ENCODE data around the gene OR2T35.

The OR2T35 gene

GRCh38 chr1:248589334-248589733, 55.7 kb downstream of the OR2T35 start:
- no peak overlapping the region for H3K27ac ChIP-seq (ENCODE audit: extremely low read depth, low read depth, low read length)
- H3K4me3 ChIP-seq (ENCODE audit: low read depth, low read length): no peak overlapping the region
- POLR2A ChIA-PET: no interaction called here
- CTCF ChIA-PET: no interaction called here
- no peaks in the 10 kb centered on the region for H3K4me1 ChIP-seq (ENCODE audit: control insufficient read depth, insufficient read depth, low read length)
- no peaks in the 10 kb centered on the region for H3K9me3 ChIP-seq (ENCODE audit: control insufficient read depth, insufficient read depth, low read depth, low read length)
- TF ChIP-seq ZSCAN30 (tag by site-specific recombination; IDR thresholded peaks at IDR 0.05): no peak
- TF ChIP-seq ZNF138 (tag by site-specific recombination; IDR thresholded peaks at IDR 0.05; ENCODE audit: borderline replicate concordance): no peak
- TF ChIP-seq ZNF792 (tag by site-specific recombination; IDR thresholded peaks at IDR 0.05): no peak
- no peak for TF ChIP-seq INSM2 (tag by site-specific recombination; IDR thresholded peaks at IDR 0.05)
- TF ChIP-seq ZSCAN4 (tag by site-specific recombination; IDR thresholded peaks at IDR 0.05): no peak
- TF ChIP-seq ZNF658 (tag by site-specific recombination; IDR thresholded peaks at IDR 0.05): no peak
- TF ChIP-seq ZNF548 (tag by site-specific recombination; IDR thresholded peaks at IDR 0.05): no peak
- TF ChIP-seq ZBTB1 (tag by site-specific recombination; IDR thresholded peaks at IDR 0.05): no peak
- TF ChIP-seq ZNF596 (tag by site-specific recombination; IDR thresholded peaks at IDR 0.05): no peak
- no peak for TF ChIP-seq ZNF580 (tag by site-specific recombination; IDR thresholded peaks at IDR 0.05)
- TF ChIP-seq CTCF (tag by site-specific recombination; IDR thresholded peaks at IDR 0.05): no peak
- TF ChIP-seq ZFP3 (tag by site-specific recombination; IDR thresholded peaks at IDR 0.05; ENCODE audit: low read depth): no peak
- no peak for TF ChIP-seq ZBTB26 (tag by site-specific recombination; optimal IDR thresholded peaks at IDR 0.05)
- no peak for TF ChIP-seq ZNF274 (IDR thresholded peaks at IDR 0.05; ENCODE audit: low read length)
- TF ChIP-seq ZNF274 (tag by site-specific recombination; IDR thresholded peaks at IDR 0.05; ENCODE audit: borderline replicate concordance): no peak
- no peak for TF ChIP-seq ZBTB7A (tag by site-specific recombination; IDR thresholded peaks at IDR 0.05; ENCODE audit: low read depth)
- TF ChIP-seq ZNF518A (tag by site-specific recombination; conservative IDR thresholded peaks at IDR 0.05; ENCODE audit: low read depth): no peak
- no peak for TF ChIP-seq GLIS1 (tag by site-specific recombination; IDR thresholded peaks at IDR 0.05)
- no peak for TF ChIP-seq ZNF433 (tag by site-specific recombination; IDR thresholded peaks at IDR 0.05; ENCODE audit: low read depth)
- TF ChIP-seq SALL2 (tag by site-specific recombination; IDR thresholded peaks at IDR 0.05; ENCODE audit: borderline replicate concordance): no peak
- no peaks in the 10 kb centered on the region for H3K36me3 ChIP-seq (ENCODE audit: control insufficient read depth in 2 of 2, insufficient read depth in 1 of 2, low read length in 2 of 2)

Measured in HEK293 (cell line).